IgD-negative memory B cell (primary cell): ENCODE results near the gene RET. TPM values are rescaled to one million over a fixed set of nuclear protein-coding genes. Genes with fewer than 3 reads are reported as not detected.

ENCODE experiments used
- H3K27ac Mint-ChIP-seq, 3 donors: one replicate each; pipeline ENCODE4 v1.8.0; 2020 to 2022; ENCODE audit warnings: mild to moderate bottlenecking in 3 of 3, mixed read lengths in 3 of 3, moderate library complexity in 1 of 3
- H3K27me3 Mint-ChIP-seq: one replicate; pipeline ENCODE4 v1.8.0; 2021; ENCODE audit warnings: mixed read lengths
- H3K36me3 Mint-ChIP-seq: one replicate; pipeline ENCODE4 v1.8.0; 2020; ENCODE audit warnings: mild to moderate bottlenecking, mixed read lengths
- H3K4me1 Mint-ChIP-seq, 3 donors: one replicate each; pipeline ENCODE4 v1.8.0; 2020 to 2022; ENCODE audit warnings: mixed read lengths in 3 of 3, mild to moderate bottlenecking in 1 of 3
- H3K4me3 Mint-ChIP-seq, 4 donors: one replicate each; pipeline ENCODE4 v1.8.0; 2020 to 2022; ENCODE audit warnings: mild to moderate bottlenecking in 4 of 4, mixed read lengths in 4 of 4, moderate library complexity in 3 of 4
- H3K9me3 Mint-ChIP-seq, 3 donors: one replicate each; pipeline ENCODE4 v1.8.0; 2020 to 2021; ENCODE audit warnings: mixed read lengths in 3 of 3, mild to moderate bottlenecking in 1 of 3
- polyA plus RNA-seq: library from polyadenylated mRNA; unstranded; fragments of 300-500 nt; fragmentation: Illumina TruSeq; gene quantifications from one replicate; pipeline ENCODE4 v1.2.3, GENCODE V29; 2021

The RET gene
- polyA plus RNA-seq: 0.05 TPM

DNA sequence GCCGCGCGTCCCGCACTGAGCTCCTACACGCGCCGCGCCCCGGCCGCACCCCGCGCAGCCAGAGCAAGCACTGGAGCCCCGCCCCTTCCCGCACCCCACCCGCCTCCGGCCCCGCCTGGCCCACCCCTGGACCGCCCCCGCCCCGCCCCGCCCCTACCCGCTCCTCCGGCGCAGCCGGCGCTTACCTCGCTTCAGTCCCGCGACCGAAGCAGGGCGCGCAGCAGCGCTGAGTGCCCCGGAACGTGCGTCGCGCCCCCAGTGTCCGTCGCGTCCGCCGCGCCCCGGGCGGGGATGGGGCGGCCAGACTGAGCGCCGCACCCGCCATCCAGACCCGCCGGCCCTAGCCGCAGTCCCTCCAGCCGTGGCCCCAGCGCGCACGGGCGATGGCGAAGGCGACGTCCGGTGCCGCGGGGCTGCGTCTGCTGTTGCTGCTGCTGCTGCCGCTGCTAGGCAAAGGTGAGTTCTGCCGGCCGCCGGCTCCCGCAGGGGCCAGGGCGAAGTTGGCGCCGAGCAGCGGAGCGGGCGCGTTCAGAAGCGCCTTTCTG, at the start of gene RET:
Gene RET (plus strand): TSS at position 194 of the 545 bp plus-strand sequence. CDS start 190 bp downstream, at position 384.
- Mint-ChIP-seq H3K27me3 (peaks cover 34% of the 10 kb centered on the region), H3K27ac (no peak within 1 kb of the TSS), H3K4me1 (peaks cover 0 to 4% (median 3%) of the 10 kb centered on the region in 3 donors), H3K4me3 (peak within 1 kb of the TSS; percentile 34 to 88 (median 70)), H3K36me3 (peaks cover 1% of the 10 kb centered on the region), H3K9me3 (no peaks in the 10 kb centered on the region)

DNA sequence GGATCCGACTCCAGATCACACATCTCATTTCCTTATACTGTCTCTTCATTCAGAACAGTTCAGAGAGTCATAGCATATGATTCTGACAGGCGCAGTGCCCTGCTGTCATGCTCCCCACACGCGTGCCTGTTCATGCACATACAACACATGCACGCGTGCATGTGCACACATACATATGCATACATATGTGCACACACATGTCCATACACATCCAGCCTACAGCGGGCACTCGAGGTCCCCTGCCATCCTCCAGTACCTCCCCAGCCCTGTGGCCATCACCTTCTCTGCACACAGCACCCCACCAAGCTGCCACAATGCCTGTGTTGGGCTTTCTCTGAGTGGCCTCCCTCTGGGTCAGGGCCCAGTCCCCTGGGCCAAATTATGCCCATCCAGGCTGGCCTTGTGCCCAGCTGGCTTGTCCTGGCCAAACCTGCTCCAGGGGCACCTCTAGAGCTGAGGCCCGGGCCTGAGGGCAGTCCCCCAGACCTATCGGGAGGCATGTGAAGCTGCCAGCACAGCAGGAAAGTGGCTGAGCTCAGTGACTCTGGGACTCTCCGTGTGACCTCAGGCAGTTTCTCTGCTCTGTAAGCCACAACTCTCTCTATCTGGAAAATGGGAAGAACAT, 49.4 kb upstream of the RET start:
- peaks cover 7% of the 10 kb centered on the region for H3K36me3 Mint-ChIP-seq
- H3K4me3 Mint-ChIP-seq: no peak overlapping the region
- H3K9me3 Mint-ChIP-seq: peaks cover 0 to 11% (median 10%) of the 10 kb centered on the region in 3 donors
- peaks cover 8% of the 10 kb centered on the region for H3K27me3 Mint-ChIP-seq
- no peaks in the 10 kb centered on the region for H3K4me1 Mint-ChIP-seq
- H3K27ac Mint-ChIP-seq: no peak overlapping the region

DNA sequence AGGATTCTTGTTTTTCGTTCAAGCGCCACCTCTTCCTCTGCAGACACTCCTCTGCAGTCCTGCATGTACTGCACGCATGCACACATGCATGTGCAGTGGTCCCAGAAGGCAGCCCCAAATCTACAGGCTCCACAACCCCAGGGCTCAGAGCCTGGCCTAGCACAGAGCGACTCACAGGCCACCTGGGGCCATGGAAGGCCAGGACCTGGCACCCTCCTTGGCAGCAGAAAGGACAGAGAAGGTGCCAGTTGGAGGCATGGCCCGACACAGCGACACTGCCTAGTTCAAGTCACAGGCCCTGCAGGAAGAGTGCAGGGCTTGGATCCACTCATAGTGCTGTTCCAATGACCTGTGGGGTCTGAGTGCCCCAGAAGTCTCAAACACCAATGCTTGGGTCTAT, 48.7 kb upstream of the RET start:
- Mint-ChIP-seq H3K27ac (no peak overlapping the region), H3K4me3 (no peak overlapping the region), H3K27me3 (peaks cover 8% of the 10 kb centered on the region), H3K36me3 (peaks cover 7% of the 10 kb centered on the region), H3K9me3 (peaks cover 2 to 18% (median 17%) of the 10 kb centered on the region in 3 donors), H3K4me1 (no peaks in the 10 kb centered on the region)

DNA sequence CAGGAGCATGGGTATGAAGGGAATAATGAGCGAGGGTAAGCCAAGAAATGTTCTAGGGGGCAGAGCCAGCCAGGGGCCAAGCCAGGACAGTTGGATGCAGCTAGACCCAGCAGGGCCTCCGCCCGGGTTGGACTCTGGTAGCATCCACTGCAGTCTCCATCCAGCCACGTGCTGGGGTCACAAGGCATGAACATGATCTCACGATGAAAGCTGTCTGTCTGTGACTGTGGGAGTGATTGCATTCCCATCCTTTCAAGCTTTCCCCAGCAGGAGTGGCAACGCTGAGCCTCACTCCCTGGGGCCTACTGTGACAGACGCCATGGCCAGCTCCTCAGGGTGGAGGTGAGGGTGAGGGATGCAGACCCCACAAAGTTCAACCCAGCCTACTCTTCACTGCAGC, 47.8 kb upstream of the RET start:
- Mint-ChIP-seq H3K4me3 (no peak overlapping the region), H3K27me3 (peaks cover 8% of the 10 kb centered on the region), H3K27ac (no peak overlapping the region), H3K36me3 (peaks cover 3% of the 10 kb centered on the region), H3K4me1 (no peaks in the 10 kb centered on the region), H3K9me3 (peaks cover 2 to 18% (median 17%) of the 10 kb centered on the region in 3 donors)

DNA sequence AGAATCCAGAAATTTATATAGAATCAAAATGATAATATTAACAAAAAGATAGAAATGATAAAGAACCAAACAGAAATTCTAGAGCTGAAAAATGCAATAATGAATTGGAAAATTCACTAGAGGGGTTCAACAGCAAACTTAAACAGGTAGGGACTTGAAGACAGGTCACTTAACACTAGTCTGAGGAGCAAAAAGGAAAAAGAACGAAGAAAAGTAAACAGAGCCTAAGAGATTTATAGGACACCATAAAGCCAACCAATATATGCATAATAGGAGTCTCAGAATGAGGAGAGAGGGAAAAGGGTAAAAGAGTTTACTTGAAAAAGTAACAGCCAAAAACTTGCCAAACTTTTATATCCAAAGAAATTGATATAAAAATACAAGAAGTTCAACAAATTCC, 44.3 kb upstream of the RET start:
- Mint-ChIP-seq H3K4me1 (peaks cover 0 to 2% (median 0%) of the 10 kb centered on the region in 3 donors), H3K36me3 (peaks cover 2% of the 10 kb centered on the region), H3K9me3 (peaks cover 4 to 18% (median 17%) of the 10 kb centered on the region in 3 donors), H3K27me3 (peaks cover 4% of the 10 kb centered on the region), H3K27ac (no peak overlapping the region), H3K4me3 (no peak overlapping the region)

DNA sequence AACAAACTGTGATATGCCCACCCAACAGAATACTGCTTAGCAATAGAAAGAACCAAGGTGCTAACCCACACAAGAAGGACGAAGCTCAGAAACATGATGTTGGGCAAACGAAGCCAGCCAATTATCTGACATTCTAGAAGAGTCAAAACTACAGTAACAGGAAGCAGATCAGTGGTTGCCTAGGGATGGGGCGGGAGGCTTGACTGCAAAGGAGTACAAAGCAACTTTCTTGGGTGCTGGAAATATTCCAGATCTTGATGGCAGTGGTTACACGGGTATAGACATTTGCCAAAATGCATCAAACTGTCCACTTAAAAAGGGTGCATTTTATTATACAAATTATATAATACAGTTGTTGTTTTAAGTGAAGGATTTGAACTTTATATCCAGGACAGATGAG, 41.1 kb upstream of the RET start:
- no peak overlapping the region for H3K4me3 Mint-ChIP-seq

DNA sequence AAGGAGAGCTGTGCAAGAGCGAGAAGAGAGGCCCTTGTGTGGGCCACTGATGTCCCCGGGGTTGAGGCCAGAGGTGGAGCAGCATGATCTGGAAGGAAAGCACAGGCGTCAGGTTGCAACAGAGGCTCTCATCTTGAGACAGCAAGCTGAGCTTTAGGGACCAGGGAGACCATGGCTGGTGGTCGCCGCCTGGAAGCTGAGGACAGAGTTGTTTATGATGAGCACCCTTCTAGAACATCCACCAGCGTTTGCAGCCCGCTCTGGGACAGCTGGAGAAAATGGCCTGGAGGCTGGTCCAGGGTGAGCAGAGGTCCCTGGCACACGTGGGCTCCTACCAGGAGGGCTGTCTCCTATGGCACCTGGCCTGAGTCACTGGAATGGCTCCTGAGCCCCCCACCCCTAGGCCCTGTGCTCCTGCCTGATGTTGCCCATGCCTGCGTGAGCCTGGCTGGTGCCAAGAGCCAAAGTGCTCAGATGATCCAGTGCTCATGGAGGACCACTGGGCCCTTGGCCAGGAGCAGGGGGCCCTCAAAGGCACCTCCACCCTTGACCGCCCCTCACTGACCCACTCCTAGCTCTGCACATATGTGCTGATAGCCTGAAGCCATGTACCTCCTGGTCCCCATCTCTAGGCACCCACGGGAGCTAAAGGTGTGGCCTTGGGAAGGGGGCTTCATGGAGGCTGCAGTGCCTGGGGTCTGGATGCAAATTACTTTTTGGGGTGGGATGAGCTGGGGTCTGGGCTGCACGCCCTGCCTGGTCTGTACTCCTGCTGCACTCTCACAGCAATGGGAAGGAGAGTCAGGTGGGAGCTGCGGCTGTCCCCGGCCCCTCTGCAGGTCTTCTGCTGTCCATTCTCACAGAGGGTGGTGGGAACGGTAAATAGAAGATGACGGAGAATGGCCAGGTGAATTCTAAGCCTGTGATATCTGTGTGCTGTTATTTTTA, 40.1 kb upstream of the RET start:
- Mint-ChIP-seq H3K36me3 (no peaks in the 10 kb centered on the region), H3K27ac (no peak overlapping the region), H3K4me1 (peaks cover 0 to 2% (median 0%) of the 10 kb centered on the region in 3 donors), H3K27me3 (no peaks in the 10 kb centered on the region), H3K9me3 (peaks cover 4 to 13% (median 8%) of the 10 kb centered on the region in 3 donors), H3K4me3 (no peak overlapping the region)

More for the DNA sequence above, 41.1 kb upstream of the RET start:
- H3K9me3 Mint-ChIP-seq: peaks cover 4 to 13% (median 10%) of the 10 kb centered on the region in 3 donors
- H3K36me3 Mint-ChIP-seq: no peaks in the 10 kb centered on the region
- H3K4me1 Mint-ChIP-seq: peaks cover 0 to 2% (median 0%) of the 10 kb centered on the region in 3 donors
- peak overlapping the region in 1 of 3 donors; percentile 49 for H3K27ac Mint-ChIP-seq
- no peaks in the 10 kb centered on the region for H3K27me3 Mint-ChIP-seq

DNA sequence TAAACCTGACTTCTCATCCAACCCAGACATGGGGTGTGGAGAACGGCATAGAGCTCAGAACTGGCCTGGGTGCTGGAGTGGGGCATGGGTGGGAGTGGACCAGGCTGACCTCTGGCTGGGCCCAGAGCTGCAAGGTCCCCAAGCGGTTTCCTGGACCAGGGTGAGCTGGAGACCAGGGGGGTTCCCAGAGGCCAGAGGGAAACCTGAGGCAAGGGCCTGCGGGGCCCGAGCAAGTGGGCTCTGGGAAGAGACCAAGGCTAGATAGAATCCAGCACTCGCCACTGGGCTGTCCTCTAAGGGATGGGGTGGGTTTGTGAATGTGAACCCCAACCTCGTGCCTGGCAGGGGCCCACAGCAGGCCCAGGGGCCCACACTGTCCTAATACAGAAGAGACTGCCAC, 39.4 kb upstream of the RET start:
- peaks cover 0 to 2% (median 0%) of the 10 kb centered on the region in 3 donors for H3K4me1 Mint-ChIP-seq
- H3K27ac Mint-ChIP-seq: no peak overlapping the region
- H3K36me3 Mint-ChIP-seq: no peaks in the 10 kb centered on the region
- no peak overlapping the region for H3K4me3 Mint-ChIP-seq
- no peaks in the 10 kb centered on the region for H3K27me3 Mint-ChIP-seq
- H3K9me3 Mint-ChIP-seq: peaks cover 4 to 7% (median 7%) of the 10 kb centered on the region in 3 donors

DNA sequence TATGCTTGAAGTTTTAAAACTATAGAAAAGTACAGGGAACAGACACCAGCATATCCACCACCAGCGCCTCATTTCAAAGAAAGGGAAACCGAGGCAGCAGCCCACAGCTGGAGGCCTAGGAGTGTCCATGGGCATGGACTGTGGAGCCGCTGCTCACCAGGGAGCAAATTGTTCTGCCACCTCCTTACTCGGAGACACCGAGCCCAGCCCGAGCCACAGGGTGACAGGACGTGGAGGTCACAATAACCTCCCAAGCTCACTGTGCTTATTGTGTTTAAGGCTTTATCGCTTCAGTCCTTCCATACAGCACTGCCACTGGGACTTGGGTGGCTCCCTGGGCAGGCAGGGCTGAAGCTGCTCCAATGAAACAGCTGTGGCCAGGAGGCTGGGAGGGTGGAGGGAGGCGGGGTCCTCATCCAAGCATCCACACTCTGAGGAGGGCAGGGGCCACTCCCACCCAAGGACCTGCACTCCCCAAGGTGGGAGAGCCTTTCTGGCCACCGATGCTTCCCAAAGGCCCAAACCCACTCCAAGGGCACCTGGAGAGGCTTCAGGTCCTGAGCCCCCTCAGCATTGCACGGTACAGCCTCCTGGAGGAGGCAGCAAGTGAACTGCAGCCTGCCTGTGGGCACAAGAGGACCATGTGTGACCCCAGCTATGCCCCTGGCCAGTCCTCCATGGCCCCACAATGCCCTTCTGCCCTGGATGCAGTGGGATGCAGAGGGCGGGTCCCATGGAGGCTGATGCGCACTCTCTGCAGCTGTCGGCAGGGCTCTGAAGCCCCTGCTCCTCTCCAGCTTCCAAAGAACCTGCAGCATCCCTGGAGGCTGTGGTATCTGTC, 38.7 kb upstream of the RET start:
- Mint-ChIP-seq H3K36me3 (no peaks in the 10 kb centered on the region), H3K27ac (no peak overlapping the region), H3K4me1 (peaks cover 0 to 2% (median 0%) of the 10 kb centered on the region in 3 donors), H3K9me3 (peaks cover 0 to 2% (median 0%) of the 10 kb centered on the region in 3 donors), H3K27me3 (no peaks in the 10 kb centered on the region), H3K4me3 (no peak overlapping the region)

DNA sequence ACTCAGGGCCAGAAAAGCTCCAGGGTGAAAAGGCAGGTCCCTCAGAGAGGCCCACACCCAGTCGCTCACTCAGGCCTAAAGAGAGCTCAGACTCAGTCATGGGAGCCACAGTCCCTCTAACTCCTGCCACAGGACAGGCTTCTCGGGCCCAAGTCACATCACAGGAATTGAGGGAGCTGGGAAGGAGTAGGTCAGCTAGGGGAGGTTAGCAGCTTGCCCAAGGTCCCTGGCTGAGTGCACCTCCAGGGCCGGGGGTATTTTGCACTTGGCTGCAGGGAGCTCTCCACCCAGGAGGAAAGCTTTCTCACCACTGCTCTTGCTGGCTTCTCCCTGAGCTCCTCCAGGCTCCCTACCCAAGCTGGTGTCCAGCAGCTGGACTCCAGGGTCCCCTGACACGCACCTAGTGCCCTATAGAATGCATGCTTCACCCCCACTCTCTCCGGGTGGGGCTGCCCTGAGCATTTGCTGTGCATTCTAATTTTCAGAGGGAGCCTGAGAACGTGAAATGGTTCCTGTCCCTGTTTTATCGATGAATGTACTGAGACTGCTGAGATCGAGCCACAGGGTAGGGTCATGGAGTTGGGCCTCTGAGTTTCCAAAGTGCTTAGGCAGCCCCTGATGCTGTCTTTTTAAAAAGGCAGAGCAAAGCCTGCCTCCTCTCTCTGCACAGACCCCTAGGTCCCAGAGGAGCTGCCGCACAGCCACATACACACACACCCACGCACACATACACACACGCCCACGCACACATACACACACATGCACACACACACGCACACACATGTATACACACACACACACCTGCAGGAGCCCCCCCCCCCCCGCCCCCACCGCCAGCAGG, 37.9 kb upstream of the RET start:
- peaks cover 0 to 2% (median 0%) of the 10 kb centered on the region in 3 donors for H3K4me1 Mint-ChIP-seq
- peak overlapping the region in 1 of 4 donors; percentile 76 for H3K4me3 Mint-ChIP-seq
- no peaks in the 10 kb centered on the region for H3K27me3 Mint-ChIP-seq
- peaks cover 0 to 2% (median 0%) of the 10 kb centered on the region in 3 donors for H3K9me3 Mint-ChIP-seq
- no peaks in the 10 kb centered on the region for H3K36me3 Mint-ChIP-seq
- no peak overlapping the region for H3K27ac Mint-ChIP-seq

DNA sequence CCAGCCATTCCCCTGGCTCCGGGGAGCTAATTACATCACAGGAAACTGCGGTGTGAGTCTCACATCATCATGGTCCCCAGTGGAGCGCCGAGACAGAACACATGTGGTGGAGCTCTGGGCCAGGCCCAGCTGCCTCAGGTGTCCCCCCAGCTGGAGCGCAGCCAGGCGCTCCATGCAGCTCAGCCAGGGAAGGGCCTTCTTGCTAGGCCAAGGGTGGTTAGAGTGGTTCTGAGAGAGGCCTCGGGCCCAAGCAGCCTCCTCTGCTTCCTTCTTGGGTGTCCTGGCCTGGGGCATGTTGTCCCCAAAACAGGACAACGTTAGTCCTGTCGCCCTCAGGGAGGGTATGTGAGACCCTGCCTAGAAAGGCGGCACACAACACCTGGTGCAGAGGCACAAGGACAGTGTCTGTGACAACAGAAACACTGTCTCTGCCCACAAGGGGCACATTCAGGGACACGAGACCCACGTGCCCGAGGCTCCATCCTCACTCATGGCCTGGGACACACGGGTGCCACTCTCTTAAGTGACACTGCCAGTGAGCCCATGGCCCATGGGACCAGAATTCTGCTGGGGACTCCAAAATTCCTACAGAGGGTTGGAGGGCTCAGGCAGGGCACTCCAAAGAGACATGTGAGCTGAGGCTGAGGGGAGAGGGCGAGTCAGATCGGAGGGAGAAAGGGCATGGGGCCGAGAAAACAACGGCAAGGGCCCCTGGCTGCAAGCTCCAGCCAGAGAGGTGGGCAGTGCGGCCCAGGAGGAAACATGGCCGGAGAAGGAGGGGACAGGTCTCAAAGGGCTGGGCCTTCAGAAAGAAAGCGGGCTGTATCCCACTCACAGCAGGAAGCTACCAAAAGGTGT, 37.0 kb upstream of the RET start:
- Mint-ChIP-seq H3K4me1 (peaks cover 0 to 2% (median 0%) of the 10 kb centered on the region in 3 donors), H3K4me3 (no peak overlapping the region), H3K27ac (no peak overlapping the region), H3K27me3 (no peaks in the 10 kb centered on the region), H3K36me3 (no peaks in the 10 kb centered on the region), H3K9me3 (no peaks in the 10 kb centered on the region)

DNA sequence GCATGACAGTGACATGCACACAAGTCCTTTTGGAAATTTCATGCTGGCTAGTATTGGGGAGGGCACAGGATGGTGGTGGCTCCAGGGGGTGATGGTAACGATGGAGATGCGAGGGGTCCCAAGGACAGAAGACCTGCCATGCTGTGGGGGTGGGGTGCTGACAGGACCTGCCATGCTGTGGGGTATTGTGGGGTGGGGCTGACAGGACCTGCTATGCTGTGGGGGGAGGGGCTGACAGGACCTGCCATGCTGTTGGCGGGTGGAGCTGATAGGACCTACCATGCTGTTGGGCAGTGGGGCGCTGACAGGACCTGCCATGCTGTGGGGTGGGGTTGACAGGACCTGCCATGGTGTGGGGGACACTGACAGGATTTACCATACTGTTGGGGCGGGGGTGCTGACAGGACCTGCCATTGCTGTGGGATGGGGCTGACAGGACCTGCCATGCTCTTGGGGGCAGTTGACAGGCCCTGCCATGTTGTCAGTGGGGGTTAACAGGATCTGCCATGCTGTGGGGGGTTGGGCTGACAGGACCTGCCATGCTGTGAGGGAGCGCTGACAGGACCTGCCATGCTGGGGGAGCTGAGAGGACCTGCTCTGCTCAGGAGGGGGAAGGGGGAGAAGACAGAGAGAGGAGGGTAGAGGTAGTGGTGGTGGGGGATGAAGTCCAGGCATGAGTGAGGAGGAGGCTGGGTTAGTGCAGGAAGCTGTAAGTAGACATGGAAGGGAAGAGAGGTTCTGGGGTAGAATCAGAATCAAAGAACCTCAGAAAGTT, 36.2 kb upstream of the RET start:
- peaks cover 0 to 2% (median 0%) of the 10 kb centered on the region in 3 donors for H3K4me1 Mint-ChIP-seq
- no peak overlapping the region for H3K4me3 Mint-ChIP-seq
- no peaks in the 10 kb centered on the region for H3K27me3 Mint-ChIP-seq
- H3K9me3 Mint-ChIP-seq: no peaks in the 10 kb centered on the region
- H3K36me3 Mint-ChIP-seq: no peaks in the 10 kb centered on the region
- no peak overlapping the region for H3K27ac Mint-ChIP-seq
